ENCODE measurements around the gene ST8SIA2. TPM values are rescaled to one million over a fixed set of nuclear protein-coding genes. Genes with fewer than 3 reads are reported as not detected.

Gene ST8SIA2
- total RNA-seq, 1 donor = under 0.01 TPM

DNA sequence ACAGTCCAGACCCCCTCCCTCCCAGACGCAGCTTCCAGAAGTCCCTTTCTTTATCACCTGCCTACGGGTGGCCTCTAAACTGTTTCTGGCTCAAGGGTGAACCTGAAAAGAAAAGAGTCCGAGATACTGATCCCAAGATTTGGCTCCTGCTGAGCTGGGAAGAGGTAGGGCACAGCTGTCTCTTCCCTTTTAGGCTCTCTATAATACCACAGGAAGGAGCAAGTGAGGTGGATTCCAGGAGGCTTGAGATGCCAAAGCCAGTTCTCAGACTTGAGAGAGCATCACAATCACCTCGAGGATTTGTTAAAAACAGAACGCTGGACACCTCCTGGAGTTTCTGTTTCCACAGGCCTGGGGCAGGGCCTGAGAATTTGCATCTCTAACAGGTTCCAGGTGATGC, 12.3 kb downstream of the ST8SIA2 start:
- TF ChIP-seq CTCF (IDR thresholded peaks at IDR 0.05; ENCODE audit: insufficient read depth, low read depth, low read length) = no peak
- no peak overlapping the region for H3K4me3 ChIP-seq (ENCODE audit: low read depth, low read length)
- no peak for DNase-seq (ENCODE audit: low read depth)

DNA sequence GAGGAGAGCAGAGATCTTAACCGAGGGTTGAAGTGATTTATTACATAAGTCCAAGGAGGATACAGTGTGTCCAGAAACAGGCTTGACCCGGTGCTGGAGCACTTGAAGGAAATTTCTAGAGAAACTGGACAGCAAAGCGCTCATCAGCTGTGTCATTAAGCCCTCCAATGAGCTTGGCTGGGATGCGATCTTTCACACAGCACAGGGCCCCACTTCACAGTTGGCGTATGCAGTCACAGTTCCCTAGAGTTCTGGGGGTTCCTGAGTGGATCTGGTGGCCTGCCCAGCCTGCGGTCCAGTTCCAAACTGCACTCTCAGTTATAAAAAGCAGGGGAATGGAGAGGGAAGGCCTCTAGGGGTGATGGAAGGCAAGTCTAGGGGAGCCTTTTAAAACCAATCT, 13.6 kb downstream of the ST8SIA2 start:
- no peak for DNase-seq (ENCODE audit: low read depth)
- no peak for TF ChIP-seq CTCF (IDR thresholded peaks at IDR 0.05; ENCODE audit: insufficient read depth, low read depth, low read length)

GRCh38 chr15:92407916-92408315, 14.2 kb downstream of the ST8SIA2 start:
- no peak overlapping the region for H3K4me3 ChIP-seq (ENCODE audit: low read depth, low read length)
- no peak for DNase-seq (ENCODE audit: low read depth)
- TF ChIP-seq CTCF (IDR thresholded peaks at IDR 0.05; ENCODE audit: insufficient read depth, low read depth, low read length) = no peak

More for the DNA sequence above, 13.6 kb downstream of the ST8SIA2 start:
- H3K4me3 ChIP-seq (ENCODE audit: low read depth, low read length) = no peak overlapping the region

DNA sequence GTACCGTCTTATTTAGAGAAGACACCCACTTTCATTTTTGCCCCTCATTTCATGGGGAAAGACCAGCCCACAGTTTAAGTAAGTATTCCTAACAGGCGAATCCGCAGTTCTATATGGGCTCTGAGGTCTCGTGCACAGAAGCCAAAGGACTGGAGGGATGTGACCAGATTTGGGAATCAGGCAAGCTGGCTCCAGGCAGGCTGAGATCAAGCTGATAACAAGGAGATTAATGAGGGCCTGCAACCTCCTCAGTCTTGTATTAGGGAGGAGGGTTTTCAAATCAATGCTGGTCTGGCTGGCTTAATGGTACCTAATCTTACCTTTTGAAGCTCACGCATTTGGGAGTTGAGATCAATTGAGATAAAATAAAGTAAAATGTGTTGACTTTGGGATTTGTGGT, 15.3 kb downstream of the ST8SIA2 start:
- DNase-seq (ENCODE audit: low read depth) = no peak
- no peak for TF ChIP-seq CTCF (IDR thresholded peaks at IDR 0.05; ENCODE audit: insufficient read depth, low read depth, low read length)
- H3K4me3 ChIP-seq (ENCODE audit: low read depth, low read length) = no peak overlapping the region

DNA sequence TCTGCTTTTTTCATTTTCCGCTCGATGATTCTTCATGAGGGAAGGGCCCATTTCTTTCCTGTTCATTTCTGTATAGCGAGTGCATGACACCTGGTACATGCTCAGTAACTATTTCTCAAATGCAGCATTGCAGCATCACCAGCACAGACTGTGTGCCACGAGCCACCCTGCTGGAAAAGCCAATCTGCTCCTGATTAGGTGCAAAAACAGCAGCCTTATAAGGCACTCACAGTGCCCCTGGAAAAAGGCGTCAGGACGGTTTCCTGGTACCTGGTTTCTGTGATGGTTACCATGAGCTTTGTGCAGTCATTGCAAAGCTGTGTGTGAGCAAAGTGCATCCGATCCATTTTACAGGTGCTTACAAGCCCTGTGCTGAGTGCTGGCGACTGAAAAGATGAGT, 15.8 kb downstream of the ST8SIA2 start:
- TF ChIP-seq CTCF (IDR thresholded peaks at IDR 0.05; ENCODE audit: insufficient read depth, low read depth, low read length) = no peak
- no peak for DNase-seq (ENCODE audit: low read depth)

DNA sequence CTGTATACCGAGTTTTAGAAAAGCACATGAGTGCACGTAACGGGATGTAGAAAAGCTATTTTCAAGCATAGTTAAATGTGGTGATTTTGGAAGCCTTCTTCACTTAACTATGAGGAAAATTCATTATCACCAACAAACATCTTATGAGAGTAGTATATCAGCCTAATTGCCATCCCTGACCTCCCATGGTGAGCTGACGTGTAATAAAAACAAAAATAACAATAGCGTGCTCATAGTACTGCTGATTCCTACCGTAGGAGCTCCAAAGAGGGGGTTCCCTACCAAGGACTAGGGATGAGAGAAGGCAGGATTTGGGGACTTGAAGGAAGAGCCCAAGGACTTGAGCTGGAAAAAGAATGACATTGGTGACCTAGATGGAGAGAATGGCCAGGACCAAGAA, 16.9 kb downstream of the ST8SIA2 start:
- TF ChIP-seq CTCF (IDR thresholded peaks at IDR 0.05; ENCODE audit: insufficient read depth, low read depth, low read length) = no peak
- no peak overlapping the region for H3K4me3 ChIP-seq (ENCODE audit: low read depth, low read length)
- no peak for DNase-seq (ENCODE audit: low read depth)

More for the DNA sequence above, 15.8 kb downstream of the ST8SIA2 start:
- H3K4me3 ChIP-seq (ENCODE audit: low read depth, low read length) = no peak overlapping the region

DNA sequence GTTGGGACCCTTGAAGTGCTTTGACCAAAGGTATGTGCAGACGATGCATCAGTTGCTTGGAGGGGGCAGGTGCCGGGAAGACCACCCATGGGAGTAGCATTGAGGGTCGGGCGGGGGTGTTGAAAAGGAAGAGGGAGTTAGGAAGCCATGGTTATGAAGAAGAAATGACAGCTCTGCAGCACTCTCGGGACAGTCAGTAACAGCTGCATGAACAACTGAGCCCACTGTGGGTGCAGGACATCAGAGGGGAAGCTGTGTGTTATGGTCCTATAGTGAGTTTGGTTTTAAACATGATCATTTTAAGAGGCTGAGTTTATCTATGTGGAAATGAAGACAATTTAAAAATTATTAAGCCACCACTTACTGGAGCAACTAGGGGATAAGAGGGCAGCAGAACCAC, 17.6 kb downstream of the ST8SIA2 start:
- no peak for DNase-seq (ENCODE audit: low read depth)
- H3K4me3 ChIP-seq (ENCODE audit: low read depth, low read length) = no peak overlapping the region
- no peak for TF ChIP-seq CTCF (IDR thresholded peaks at IDR 0.05; ENCODE audit: insufficient read depth, low read depth, low read length)
